NCI-H2196 treated with DMSO at 0.1 percent for 48 hours (cell line): ENCODE data around the gene NNMT.

ENCODE experiments used
- DNase-seq: peaks from one replicate; lab custom pipeline; 2025; ENCODE audit not compliant: unreplicated experiment; lab: John Stamatoyannopoulos, UW

NNMT gene

DNA sequence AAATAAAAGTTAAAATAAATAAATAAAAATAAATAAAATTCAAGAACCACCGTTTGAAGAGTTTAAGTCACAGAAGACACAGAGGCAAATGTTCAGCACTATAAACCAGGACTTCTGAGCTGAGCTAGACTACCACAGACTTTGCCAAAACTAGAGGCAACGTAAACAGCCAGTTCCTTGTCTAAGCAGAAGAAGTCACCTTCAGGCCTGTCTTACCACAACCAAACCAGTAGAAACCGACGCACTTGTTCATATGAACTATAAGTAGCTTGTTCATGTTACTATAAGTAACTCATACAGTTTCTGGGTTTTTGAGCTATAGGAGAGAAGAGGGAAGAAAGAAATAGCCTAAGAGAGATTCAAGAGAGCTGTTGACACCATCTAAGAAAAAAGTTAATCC, 48.3 kb downstream of the NNMT start:
- no peak for DNase-seq

DNA sequence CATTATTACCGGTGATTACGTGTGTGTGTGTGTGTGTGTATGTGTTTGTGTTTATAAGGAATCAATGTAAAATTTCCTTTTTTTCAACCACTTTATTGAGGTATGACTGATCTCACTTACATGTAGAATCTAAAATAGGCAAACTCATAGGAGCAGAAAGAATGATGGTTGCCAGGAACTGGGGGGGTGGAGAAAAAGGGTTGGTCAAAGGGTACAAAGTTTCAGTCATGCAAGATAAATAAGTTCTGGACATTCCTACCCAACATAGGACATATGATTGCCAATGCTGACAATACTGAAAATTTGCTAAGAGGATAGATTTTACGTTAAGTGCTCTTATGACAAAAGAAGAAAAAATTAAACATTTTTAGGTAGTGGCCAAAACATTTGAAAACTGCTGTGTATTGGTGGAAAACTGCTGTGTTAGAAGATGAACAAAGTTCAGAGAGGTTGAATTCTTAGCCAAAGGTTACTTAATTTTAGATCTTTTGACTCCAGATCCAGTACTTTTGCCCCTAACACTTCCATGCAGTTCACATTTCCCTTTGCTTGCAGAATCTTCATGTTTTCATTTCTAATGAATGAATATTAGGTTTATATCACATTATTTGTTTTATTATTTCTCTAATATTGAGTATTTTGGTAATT, 49.5 kb downstream of the NNMT start:
- DNase-seq = no peak

DNA sequence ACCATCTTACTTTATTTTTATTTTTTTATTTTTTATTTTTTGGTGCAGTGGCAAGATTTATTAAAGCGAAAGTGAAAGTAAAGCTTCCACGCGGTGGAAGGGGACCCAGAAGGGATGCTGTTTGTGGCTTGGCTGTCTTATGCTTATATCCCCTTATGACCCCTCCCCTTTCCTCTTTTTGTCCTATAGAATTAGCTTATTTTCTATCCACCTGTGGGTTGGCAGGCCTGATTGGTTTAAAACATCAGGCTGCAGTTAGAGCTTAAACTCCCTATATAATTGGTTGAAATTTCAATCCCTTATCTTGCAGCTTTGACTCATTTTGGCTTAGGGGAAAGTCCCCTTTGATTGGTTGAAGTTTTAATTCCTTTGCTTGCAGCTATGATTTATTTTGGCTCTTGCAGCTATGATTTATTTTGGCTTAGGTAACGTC, 50.5 kb downstream of the NNMT start:
- no peak for DNase-seq

DNA sequence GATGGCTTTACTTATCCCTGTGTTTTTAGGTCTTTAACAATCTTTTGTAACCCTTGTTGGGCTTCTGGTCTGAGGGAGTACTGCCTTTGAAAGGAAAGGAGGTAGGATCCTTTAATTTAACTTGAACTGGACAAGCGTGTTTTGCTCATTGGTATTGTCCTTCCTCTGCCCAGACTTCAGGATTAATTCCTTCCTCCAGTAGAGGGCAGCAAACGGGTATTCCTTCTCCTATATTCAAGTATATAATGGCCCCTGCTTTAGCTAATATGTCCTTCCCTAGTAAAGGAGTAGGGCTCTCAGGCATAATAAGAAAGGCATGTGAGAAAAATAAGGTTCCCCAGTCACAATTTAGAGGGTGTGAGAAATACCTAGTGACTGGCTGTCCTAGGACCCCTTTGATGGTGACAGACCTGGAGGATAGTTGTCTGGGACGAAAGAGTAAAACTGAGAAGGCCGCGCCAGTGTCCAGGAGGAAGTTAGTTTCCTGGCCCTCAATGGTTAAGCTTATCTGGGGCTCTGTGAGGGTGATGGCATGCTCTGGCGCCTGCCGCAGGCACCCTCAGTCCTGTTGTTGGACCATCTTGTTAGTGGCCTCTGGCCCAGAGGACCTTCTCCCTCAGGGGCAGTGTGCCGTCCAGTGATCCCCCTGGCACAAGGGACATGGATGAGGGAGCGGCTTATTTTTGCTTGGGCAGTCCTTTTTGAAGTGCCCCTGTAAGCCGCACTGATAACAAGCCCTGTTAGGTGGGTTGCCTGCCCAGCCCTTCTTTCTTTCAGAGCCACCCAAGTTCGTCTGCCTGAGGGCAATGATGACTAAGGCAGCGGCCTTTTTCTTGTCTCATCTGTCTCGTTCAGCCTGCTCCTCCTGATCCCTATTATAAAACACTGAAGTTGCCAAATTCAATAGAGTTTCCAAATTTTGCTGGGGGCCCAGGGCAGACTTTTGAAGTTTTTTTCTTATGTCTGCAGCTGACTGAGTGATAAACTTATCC, 52.3 kb downstream of the NNMT start:
- DNase-seq = no peak

DNA sequence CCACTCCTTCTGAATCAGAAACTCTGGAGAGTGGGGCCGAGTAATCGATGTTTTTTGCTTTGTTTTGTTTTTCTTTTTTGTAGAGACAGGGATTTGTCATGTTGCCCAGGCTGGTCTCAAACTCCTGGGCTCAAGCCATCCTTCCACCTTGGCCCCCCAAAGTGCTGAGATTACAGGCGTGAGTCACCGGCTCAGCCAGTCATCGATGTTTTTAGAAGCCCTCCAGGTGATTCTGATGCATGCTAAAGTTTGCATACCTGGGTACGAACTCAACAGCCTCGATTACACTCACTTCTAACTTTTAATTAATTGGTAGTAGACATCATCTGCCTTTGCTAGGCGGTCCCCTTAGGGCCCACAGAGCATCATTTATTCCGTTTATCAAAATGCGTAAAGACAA, 53.8 kb downstream of the NNMT start:
- DNase-seq = no peak

DNA sequence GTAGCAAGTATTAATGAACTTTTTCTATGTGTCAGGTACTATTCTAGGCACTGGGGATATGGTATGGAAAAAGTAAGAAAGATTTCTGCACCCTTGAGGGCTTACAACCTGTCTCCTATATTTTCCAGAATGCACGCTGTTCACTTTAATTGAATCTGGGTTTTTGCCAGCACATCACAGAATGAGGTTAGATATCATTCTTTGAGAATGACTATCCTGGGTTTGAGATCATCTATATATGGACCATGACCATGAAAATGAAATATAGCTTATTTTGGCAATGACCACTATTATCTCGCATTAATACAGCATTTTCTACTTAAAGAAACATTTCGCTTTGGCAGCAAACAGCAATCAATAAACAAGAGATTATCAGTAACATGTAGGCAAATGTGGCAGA, 57.2 kb downstream of the NNMT start:
- no peak for DNase-seq

DNA sequence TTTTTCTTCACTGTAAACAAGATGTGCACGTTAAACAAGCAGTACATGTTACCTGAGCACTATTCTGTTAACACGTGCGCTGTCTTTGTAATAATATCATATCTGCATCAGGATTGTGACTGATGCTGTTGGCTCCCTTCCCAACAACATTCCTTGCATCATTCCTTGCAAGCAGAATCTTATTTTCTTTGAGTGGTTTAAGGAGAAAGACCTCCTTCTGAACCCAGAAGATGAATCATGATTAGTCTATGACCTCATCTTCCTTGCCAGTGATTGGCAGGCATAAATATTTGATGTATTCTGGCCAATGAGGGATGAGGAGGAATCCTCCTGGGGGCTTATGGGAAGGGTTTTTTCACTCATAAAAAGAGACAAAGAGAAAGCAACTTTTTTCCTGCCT, 57.9 kb downstream of the NNMT start:
- DNase-seq = no peak

DNA sequence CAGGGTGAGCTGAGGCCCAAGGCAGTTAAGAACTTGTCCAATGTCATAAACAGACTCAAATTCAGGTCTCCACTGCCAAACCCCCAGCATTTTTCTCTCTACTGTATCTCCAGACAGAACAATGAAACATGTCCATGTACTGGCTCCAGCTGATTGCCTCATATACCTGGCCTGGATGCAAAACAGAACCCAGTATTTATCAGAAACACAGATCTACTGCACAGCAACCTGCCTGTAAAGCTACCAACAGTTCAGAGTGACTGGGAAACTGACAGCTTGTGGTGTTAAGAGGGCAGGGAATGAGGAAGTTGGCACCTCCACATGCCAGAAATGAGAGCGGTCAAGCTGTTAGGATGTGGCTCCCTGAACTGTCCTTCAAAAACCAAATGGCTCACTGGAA, 62.5 kb downstream of the NNMT start:
- no peak for DNase-seq

DNA sequence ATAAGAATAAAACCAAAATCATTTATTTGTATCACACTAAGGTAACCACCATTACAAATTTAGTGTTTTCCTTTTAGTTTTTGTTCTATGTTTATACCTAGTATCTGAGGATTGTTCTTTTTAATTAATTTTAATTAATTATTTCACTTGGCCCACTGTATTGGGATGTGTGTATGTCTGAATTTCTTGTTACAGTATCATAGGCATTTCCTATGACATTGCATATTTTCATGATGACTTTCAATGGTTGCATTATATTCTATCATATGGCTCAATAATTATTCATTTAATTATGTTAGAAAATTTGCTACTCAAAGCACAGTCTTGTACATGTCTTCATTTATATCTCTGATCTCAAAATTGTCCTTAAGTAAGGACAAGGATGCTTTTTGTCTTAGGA, 63.1 kb downstream of the NNMT start:
- DNase-seq = no peak

DNA sequence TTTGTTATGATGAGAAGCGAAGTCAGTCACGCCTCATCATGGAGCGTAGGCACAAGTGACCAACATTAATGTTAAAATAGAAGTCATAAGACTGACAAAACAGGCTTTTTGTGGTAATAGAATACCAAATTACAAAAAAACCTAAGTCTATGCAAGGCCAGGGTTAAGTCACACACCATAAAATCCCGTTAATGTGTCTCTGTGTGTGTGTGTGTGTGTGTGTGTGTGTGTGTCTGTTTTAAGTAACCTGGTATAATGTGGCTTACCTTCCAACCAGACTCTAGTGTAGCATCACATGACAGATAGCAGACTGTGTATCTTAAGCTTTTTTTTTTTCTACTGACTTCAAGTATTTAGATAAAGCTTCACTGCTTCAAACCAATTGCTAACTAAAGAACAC, 66.1 kb downstream of the NNMT start:
- DNase-seq = no peak

DNA sequence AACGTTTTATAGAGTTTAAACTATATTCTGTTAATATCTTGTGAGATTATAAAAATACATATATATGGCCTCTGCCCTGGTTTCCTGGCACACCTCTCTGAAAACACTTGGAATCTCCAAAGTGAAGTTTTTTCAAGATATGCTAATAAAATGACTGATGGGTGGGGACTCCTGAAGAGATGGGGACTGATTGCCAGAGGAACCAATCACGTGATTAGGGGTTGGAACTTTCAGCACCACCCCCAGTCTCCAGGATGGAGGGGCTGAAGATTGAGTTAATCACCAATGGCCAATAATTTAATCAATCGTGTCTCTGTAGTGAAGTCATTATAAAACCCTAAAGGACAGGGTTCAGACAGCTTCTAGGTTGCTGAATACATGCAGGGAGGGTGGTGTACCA, 66.8 kb downstream of the NNMT start:
- no peak for DNase-seq
